HG03139 (cell line): ENCODE measurements around the gene PLEKHD1.
"Not testable (repeated sequence)": the region's sequence is repeated elsewhere in the genome, so short reads cannot be mapped to it uniquely, and the experiment has no call there.

Source experiments
- ATAC-seq: cut with Tn5 transposase; IDR thresholded peaks from one replicate; pipeline ENCODE4 v1.9.1; 2021; ENCODE audit not compliant: unreplicated experiment

Gene PLEKHD1

DNA sequence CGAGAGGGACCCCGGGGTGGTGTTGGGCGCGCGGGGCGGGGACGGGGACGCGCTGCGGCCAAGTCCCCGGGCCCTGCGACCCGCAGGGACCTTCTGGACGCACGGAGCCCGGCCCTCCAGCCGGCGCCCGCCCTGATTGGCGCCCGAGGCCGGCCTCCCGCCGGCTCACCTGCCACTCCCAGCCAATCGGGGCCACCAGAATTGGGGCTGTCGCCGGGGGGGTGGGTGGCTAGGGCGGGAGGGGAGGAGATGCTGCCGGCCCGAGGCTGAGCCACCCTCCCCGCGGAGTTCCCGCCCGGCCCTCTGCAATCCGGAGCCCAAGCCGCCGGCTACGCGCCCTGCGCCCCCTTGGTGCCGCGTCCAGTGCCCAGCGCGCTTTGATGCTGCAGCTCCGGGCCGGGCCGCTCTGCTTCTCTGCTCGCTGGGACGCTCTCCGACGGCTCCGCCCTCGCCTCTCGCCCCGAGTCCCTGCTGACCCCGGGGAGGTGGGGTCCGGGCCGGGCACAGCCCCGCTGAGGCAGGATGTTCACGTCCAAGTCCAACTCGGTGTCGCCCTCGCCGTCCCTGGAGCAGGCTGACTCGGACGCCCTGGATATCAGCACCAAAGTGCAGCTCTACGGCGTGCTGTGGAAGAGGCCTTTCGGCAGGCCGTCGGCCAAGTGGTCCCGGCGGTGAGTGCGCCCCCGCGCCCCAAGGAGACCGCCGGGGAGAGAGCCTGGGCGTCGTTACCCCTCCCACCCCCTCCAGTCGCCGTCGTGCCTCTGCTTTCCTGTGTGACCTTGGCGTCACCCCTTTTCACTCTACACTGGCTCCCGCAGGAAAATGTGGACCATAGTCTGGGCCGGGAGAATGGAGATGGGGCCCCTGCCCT lies at the start of gene PLEKHD1:
TSS of gene PLEKHD1 (plus strand) at position 285 of the 871 bp plus-strand sequence. CDS start at position 523, 238 bp downstream.
- no peak for ATAC-seq

DNA sequence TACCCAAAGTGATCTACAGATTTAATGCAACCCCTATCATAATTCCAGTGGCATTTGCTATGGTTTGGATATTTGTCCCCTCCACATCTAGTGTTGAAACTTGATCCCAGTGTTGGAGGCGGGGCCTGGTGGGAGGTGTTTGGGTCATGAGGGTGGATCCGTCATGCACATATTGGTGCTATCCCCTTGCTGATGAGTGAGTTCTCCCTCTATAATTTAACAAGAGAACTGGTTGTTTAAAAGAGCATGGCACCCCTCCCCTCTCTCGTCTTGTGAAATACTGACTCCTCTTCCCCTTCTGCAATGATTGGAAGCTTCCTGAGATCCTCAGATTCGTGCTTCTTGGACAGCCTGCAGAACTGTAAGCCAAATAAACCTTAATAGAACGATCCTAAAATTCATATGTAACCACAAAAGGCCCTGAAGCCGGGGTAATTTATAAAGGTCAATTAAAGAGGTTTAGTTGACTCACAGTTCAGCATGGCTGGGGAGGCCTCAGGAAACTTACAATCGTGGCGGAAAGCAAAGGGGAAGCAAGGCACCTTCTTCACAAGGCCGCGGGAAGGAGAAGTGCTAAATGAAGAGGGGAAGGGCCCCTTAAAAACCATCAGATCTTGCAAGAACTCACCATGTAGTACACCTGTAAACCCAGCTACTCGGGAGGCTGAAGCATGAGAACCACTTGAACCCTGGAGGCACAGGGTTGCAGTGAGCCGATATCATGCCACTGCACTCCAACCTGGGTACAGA lies 44.8 kb upstream of the PLEKHD1 start:
- no peak for ATAC-seq

DNA sequence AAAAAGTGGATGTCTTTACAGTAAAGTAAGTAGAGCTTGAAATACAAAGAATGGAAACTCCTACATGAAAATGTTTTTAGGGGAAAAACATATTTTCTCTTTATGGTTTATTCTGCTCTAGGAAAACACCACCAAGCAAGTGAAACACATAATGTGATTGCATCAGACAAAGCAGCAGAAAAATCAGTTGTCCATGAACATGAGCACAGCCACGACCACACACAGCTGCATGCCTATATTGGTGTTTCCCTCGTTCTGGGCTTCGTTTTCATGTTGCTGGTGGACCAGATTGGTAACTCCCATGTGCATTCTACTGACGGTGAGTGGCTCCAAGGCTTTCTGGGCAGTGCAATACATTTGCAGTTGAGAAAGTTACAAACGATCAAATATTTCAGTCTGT lies 42.6 kb upstream of the PLEKHD1 start:
- ATAC-seq: peak; percentile 75

DNA sequence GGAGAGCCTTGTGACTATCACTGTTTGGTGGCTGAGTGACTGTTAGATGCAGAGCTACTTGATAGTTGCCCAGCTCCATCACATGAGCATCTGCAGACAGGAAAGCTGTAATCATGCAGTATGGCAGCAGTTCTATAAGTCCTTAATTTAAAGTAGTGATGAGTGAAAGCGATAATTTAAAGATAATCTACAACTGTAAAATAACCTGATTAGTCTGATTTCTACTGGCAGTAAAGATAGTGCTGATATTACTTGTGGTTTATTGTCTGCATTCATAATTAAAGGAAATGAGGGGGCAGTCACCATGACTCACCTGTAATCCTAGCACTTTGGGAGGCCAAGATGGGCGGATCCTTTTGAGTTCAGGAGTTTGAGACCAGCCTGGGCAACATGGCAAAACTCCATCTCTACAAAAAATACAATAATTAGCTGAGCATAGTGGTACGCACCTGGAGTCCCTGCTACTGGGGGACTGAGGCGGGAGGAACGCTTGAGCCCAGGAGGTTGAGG lies 41.2 kb upstream of the PLEKHD1 start:
- no peak for ATAC-seq

DNA sequence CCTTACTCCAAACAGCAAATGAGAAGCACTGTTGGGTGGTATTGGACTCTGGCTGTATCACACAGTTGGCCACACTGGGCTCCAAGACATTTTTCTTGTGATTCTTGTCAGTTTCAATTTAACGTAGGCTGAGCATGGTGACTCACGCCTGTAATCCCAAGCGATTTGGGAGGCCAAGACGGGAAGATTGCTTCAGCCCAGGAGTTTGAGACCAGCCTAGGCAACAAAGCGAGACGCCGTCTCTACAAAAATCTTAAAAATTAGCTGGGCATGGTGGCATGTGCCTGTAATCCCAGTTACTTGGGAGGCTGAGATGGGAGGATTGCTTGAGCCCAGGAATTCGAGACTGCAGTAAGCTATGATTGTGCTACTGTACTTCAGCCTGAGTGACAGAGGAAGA lies 35.3 kb upstream of the PLEKHD1 start:
- no peak for ATAC-seq

DNA sequence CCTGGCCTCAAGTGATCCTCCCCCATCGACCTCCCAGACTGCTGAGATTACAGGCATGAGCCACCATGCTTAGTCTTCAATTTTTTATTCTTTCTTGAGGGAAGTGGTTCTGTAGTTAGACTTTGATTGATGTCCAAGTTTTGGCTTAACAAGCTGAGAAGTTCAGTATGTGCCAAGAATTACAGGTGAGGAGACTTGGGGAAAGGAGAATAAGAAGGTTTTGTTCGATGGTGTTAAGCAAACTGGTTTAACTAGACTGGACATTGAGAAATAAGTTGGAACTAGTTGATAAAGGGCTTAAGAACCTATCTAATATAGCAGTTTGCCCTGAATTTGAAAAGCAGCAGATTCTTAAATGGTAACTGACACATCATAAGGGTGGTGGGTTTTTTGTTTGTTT lies 32.6 kb upstream of the PLEKHD1 start:
- no peak for ATAC-seq

DNA sequence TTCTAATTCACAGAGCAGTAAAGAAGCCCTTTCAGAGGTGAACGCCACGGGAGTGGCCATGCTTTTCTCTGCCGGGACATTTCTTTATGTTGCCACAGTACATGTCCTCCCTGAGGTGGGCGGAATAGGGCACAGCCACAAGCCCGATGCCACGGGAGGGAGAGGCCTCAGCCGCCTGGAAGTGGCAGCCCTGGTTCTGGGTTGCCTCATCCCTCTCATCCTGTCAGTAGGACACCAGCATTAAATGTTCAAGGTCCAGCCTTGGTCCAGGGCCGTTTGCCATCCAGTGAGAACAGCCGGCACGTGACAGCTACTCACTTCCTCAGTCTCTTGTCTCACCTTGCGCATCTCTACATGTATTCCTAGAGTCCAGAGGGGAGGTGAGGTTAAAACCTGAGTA lies 26.2 kb upstream of the PLEKHD1 start:
- ATAC-seq: no peak

DNA sequence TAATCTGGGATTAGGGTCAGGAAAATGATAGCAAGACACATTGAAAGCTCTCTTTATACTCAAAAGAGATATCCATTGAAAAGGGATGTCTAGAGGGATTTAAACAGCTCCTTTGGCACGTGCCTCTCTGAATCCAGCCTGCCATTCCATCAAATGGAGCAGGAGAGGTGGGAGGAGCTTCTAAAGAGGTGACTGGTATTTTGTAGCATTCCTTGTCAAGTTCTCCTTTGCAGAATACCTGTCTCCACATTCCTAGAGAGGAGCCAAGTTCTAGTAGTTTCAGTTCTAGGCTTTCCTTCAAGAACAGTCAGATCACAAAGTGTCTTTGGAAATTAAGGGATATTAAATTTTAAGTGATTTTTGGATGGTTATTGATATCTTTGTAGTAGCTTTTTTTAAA lies 25.4 kb upstream of the PLEKHD1 start:
- no peak for ATAC-seq

DNA sequence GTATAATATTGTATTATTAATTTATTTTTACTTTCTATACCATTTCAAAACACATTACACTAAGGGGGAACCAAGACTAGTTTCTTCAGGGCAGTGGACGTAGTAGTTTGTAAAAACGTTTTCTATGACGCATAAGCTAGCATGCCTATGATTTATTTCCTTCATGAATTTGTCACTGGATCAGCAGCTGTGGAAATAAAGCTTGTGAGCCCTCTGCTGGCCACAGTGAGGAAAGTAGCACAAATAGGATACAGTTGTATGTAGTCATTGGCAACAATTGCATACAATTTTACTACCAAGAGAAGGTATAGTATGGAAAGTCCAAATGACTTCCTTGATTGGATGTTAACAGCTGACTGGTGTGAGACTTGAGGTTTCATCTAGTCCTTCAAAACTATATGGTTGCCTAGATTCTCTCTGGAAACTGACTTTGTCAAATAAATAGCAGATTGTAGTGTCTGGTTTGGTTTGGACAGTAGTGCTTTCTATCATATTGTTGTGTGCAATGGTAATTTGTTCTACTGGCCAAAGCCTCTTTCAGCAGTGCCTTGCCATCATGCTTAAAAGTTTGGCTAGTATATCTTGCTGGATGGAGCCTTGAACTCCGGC lies 24.3 kb upstream of the PLEKHD1 start:
- no peak for ATAC-seq

DNA sequence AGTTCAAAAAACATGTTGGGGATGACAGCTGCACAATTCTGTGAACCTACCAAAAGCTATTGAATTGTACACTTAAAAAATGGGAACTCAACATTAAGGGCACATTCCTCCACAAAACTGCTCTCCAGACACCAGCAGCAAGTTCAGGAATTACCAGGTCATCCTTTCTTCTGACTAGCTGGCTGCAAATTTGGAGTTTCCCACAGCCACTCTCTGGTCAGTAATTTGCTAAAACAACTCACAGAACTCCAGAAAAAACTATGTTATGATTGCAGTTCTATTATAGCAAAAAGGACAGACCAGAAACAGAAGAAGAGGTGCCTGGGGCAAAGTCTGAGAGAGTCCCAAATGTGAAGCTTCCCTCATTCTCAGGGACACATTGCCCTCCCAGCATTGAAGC lies 20.1 kb upstream of the PLEKHD1 start:
- no peak for ATAC-seq

DNA sequence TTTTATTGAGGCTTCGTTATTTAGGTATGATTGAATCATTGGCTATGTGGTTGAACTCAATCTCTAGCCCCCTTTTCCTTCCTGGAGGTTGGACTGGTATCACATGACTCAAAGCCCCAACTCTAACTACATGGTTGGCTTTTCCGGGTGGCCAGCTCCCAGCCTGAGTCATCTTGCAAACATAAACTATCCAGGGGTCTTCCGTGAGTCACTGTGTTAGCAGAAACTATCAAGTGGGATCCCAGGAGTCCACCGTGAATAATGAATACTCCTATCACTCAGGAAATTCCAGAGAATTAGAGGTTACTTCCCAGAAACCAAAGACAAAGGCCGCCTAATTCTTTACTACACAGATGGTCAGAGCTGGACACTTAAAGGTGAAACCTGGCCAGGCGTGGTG lies 19.7 kb upstream of the PLEKHD1 start:
- no peak for ATAC-seq

DNA sequence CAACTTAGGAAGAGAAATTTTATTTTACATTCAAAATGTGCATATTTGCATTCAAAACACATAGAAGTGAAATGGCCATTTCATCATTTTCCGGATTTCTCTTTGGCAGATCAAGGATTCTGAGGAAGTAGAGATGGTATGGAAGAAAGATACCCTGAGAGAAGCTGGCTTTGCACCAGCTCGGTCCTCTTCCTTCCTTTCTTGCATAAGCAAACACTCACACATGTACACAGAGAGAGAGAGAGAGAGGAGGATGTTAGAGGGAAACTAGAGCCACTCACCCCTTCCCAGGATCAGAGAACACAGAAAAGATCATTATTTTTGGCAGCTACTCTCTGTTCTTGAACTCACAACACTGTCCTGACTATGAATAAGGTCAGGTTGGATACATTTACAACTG lies 15.6 kb upstream of the PLEKHD1 start:
- ATAC-seq: no peak

DNA sequence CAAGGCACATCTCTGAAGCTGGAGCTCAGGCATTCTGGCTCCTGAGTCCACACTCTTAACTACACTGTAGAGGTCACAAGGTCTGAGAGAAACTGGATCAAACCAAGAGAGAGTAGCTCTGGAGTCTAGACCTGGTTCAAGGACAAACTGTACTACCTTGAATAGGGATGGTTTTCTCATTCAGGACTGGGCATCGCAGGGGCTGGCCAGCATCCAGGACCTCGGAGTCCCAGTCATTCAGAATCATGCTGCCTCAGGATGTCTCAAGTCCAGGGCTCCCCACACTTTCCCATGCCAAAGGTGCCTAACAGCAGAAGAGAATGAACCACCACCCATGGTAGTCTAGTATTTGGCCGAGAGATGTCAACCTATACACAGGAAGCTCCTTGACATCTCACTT lies 13.1 kb upstream of the PLEKHD1 start:
- no peak for ATAC-seq

DNA sequence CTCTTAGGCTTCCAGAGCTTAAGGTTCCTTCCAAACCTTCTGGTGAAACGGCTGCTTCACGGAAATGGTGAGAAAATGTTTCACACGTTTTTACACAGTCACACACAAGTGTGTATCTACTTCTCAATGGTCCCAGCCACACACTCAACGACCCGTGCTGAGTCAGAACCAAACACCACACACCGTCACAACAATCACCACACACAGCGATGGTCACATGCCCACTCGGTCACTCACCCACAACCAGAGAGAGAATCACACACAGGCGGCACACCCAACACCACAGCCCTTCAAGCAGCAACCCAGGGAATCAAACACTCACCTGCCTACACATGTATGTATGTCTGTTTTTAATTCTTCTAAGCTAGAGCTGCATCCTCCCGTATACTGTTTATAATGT lies 12.6 kb upstream of the PLEKHD1 start:
- no peak for ATAC-seq

DNA sequence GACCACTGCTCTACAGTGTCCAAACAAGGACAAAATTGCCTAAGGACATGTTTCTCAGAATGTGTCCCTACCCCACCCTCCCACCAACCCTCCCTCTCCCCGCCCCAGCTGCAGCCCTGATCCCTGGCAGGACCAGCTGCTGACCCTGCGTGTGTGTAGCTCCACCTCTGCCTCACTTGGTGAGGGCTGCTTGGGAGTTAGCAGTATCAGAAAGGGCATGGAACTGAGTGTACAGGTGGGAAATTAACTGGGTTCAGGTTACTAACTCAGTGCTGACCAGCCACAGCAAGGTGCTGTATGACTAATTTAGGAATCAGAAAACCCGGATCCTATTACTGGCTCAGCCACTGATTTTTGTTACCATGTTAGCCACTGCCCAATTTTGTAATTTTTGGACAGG lies 11.3 kb upstream of the PLEKHD1 start:
- no peak for ATAC-seq

DNA sequence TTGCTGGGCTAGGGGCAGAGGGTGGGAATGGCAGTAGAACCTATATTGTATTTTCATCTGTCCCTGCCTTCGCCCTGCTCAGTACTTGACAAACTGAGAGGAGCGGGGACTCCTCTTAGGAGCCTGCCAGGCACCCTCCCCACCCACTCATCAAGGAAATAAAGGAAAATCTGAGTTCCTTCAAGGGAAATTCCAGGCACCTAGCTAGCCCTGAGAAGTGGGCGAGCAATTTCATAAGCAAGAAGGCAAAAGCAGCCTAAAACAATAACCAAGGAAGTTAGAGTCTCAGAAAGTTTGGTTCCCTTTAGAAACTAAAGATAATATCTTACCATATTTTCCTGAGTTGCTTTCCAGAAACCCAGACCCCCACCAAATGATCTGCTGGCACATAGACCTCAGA lies 10.6 kb upstream of the PLEKHD1 start:
- ATAC-seq: no peak

DNA sequence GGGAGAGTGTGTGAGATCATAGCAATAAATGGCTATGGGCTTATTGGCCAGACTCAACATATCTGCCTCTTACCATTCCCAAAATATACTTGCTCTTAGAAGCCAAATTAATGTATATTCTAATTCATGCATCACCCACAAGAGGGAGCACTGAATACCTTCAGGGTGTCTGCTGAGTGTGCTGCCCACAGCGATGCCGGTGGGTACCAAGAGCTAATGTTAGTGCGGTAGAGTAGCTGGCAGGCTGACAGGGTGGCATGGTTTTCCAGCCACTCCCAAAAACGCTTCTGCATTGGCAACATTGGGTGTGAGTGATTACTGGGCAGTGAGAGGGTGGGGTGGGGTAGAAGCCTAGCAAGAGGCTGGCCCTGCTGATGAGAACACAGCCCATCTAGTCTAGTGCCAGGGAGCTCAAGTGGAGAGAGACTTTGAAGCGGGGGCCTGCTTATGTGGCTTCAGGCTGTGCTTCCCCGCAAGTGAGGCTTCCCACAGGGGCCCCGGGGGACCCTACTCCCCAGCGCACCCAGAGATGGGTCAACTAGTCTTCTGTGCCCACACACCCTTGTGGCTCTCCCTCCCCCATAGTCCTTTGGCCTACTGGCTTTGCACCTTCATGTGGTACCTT lies 9.2 kb upstream of the PLEKHD1 start:
- ATAC-seq: no peak

DNA sequence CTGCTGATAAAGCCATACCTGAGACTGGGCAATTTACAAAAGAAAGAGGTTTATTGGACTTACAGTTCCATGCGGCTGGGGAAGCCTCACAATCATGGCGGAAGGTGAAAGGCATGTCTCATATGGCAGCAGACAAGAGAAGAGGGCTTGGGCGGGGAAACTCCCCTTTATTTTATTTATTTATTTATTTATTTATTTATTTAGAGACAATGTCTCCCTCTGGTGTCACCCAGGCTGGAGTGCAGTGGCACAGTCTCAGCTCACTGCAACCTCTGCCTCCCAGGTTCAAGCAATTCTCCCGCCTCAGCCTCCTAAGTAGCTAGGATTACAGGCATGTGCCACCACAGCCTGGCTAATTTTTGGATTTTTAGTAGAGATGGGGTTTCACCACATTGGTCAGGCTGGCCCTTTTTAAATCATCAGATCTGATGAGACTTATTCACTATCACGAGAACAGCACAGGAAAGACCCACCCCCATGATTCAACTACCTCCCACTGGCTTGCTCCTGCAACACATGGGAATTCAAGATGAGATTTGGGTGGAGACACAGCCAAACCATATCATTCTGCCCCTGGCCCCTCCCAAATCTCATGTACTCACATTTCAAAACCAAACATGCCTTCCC lies 7.6 kb upstream of the PLEKHD1 start:
- not testable (repeated sequence) for ATAC-seq

DNA sequence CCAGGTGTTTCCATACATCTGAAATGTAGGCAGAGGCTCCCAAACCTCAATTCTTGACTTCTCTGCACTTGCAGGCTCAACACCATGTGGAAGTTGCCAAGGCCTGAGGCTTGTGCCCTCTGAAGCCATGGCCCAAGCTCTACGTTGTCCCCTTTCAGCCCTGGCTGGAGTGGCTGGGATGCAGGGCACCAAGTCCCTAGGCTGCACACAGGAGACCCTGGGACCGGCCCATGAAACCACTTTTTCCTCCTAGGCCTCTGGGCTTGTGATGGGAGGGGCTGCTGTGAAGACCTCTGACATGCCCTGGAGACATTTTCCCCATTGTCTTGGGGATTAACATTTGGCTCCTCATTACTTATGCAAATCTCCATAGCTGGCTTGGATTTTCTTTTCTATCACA lies 6.5 kb upstream of the PLEKHD1 start:
- not testable (repeated sequence) for ATAC-seq

DNA sequence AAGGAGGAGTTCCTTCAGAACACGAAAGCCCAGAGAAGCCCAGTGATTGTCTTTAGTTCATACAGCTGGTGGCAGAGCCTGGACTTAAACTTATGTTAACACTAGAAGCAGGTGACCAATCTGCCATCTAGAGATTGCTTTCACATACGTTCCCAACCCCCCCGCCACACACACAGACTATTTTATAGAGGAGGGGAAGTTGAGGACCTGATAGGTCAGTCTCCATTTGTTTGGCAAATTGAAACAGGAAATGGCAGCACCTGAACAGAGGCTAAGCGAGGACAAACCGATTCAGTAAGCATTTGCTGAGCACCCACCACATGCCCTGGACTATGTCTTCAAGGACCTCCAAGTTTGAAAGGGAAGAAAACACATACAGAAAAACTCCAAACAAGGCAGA lies 4.8 kb upstream of the PLEKHD1 start:
- ATAC-seq: no peak

DNA sequence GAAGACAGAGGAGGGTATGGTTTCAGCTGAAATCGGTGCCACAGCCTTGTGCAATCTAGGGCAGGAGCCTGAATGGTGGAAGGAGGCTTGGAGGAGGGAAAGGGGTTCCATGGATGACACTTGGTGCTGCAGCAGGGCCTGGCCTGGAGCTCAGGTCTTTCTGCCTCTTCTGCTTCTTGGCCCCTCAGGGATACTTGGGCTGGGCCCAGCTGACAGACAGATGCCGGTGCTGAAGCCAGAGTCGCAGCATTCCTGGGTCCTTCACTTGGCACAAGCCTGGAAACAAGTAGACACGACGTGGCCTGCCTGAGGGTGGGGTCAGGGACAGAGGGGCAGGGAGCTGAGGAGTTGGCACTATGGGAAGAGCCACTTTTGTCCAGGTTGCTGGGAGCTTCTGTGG lies 4.4 kb upstream of the PLEKHD1 start:
- ATAC-seq: no peak
